ENCODE data around the gene RIPOR3. TPM values are rescaled to one million over a fixed set of nuclear protein-coding genes. Genes with fewer than 3 reads are reported as not detected.
"Not testable (repeated sequence)": the region's sequence is repeated elsewhere in the genome, so short reads cannot be mapped to it uniquely, and the experiment has no call there.

Gene RIPOR3
- total RNA-seq, 1 experiment from 2014 or later: 0.46 TPM

DNA sequence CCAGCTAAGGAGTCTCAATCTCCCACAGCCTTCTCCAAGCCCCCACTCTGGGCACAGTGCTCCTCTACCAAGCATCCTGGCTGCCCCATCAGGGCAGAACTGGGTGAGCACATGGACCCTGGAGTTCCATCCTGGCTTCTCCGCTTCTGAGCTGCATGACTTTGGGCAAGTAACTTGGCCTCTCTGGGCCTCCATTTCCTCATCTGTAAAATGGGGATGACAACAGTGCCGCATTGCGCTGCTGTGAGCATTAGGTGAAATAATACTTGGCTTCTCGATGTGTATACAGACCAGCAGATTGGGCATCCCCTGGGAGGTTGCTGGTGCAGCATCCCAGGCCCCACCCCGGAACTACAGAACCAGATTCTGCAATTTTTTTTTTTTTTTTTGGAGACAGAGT is 8.3 kb upstream of the RIPOR3 start:
- Histone ChIP-seq H4K91ac (ENCODE audit: insufficient read length, low read depth, low read length) (no peak overlapping the region), H3T11ph (ENCODE audit: low read length) (no peak overlapping the region), H4K8ac (replicated peaks; ENCODE audit: insufficient read length, low read depth, low read length) (no peak overlapping the region), H3K79me1 (ENCODE audit: insufficient read depth, low read depth, low read length, poor library complexity, severe bottlenecking) (no peaks in the 10 kb centered on the region), H3K79me2 (ENCODE audit: insufficient read depth, low read length) (no peaks in the 10 kb centered on the region), H3K56ac (ENCODE audit: insufficient read length, low read depth, low read length) (no peak overlapping the region), H3K9ac (ENCODE audit: extremely low read depth, insufficient read length, low read length) (no peak overlapping the region), H2AK5ac (ENCODE audit: insufficient read length, low read length) (no peak overlapping the region), H3K14ac (ENCODE audit: insufficient read depth, low read length) (no peak overlapping the region; the same call in 1 of the 2 replicates), H4K5ac (ENCODE audit: insufficient read length, low read depth, low read length) (no peak overlapping the region), H3K4me2 (ENCODE audit: insufficient read depth, insufficient read length, low read length) (no peak overlapping the region), H4K20me1 (ENCODE audit: control insufficient read depth, insufficient read depth, insufficient read length) (no peaks in the 10 kb centered on the region), H3K9me3 (ENCODE audit: control insufficient read depth, low read depth, low read length) (no peaks in the 10 kb centered on the region), H2BK20ac (ENCODE audit: low read depth, low read length, poor library complexity, severe bottlenecking) (no peak overlapping the region), H2BK15ac (ENCODE audit: low read depth, low read length) (0 out of 2 replicates have a peak overlapping the region, but pooled peaks have one; percentile 1), H2BK12ac (ENCODE audit: insufficient read length, low read depth, low read length) (no peak overlapping the region), H3K18ac (ENCODE audit: insufficient read length, low read depth, low read length) (no peak overlapping the region), H2BK120ac (ENCODE audit: low read depth, low read length, poor library complexity, severe bottlenecking) (no peak overlapping the region), H3K23ac (ENCODE audit: insufficient read length, low read depth, low read length) (no peak overlapping the region), H3K27ac (ENCODE audit: insufficient read length, low read depth, low read length) (no peak overlapping the region), H3K27me3 (ENCODE audit: insufficient read depth, low read length) (no peaks in the 10 kb centered on the region), H3K4ac (ENCODE audit: low read depth, low read length) (no peak overlapping the region), H2BK5ac (ENCODE audit: insufficient read length, low read length) (no peak overlapping the region), H2AFZ (ENCODE audit: low read length) (no peak overlapping the region), H3K4me1 (ENCODE audit: insufficient read depth, low read length) (peaks cover 2% of the 10 kb centered on the region; the same call in 1 of the 2 replicates), H3K23me2 (ENCODE audit: insufficient read length, low read depth, low read length, poor library complexity, severe bottlenecking) (peaks cover 2% of the 10 kb centered on the region)
- DNase-seq: no peak
- no peaks in the 10 kb centered on the region for H3K27me3 Mint-ChIP-seq (ENCODE audit: low read depth)
- H3K4me3 Mint-ChIP-seq: no peak overlapping the region
- no CpG with 5 or more reads among the region's 5 CpGs for WGBS (ENCODE audit: extremely low coverage, insufficient read length, low lambda C conversion rate)
- no peaks in the 10 kb centered on the region; a peak in 1 of 5 replicates for H3K9me3 Mint-ChIP-seq
- H3K4me1 Mint-ChIP-seq: peaks cover 21 to 32% of the 10 kb centered on the region in 2 experiments
- TF ChIP-seq, protein P1, sequence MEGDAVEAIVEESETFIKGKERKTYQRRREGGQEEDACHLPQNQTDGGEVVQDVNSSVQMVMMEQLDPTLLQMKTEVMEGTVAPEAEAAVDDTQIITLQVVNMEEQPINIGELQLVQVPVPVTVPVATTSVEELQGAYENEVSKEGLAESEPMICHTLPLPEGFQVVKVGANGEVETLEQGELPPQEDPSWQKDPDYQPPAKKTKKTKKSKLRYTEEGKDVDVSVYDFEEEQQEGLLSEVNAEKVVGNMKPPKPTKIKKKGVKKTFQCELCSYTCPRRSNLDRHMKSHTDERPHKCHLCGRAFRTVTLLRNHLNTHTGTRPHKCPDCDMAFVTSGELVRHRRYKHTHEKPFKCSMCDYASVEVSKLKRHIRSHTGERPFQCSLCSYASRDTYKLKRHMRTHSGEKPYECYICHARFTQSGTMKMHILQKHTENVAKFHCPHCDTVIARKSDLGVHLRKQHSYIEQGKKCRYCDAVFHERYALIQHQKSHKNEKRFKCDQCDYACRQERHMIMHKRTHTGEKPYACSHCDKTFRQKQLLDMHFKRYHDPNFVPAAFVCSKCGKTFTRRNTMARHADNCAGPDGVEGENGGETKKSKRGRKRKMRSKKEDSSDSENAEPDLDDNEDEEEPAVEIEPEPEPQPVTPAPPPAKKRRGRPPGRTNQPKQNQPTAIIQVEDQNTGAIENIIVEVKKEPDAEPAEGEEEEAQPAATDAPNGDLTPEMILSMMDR (conservative IDR thresholded peaks at IDR 0.05): no peak
- no peak overlapping the region for H3K27ac Mint-ChIP-seq
- H3K36me3 Mint-ChIP-seq (ENCODE audit: insufficient read depth in 1 of 3, low read depth in 3 of 3): no peaks in the 10 kb centered on the region

DNA sequence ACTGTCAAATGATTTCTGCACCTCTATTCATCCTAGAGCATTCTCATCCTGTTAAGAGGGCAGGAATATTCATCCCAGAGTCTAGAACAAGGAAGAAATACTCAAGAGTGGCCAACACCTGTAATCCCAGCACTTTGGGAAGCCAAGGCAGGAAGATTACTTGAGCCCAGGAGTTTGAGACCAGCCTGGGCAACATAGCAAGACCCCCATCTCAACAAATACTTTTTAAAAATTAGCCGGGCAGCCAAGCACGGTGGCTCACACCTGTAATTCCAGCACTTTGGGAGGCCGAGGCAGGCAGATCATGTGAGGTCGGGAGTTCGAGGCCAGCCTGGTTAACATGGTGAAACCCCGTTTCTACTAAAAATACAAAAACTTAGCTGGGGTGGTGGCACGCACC is 6.9 kb upstream of the RIPOR3 start:
- H3K27ac ChIP-seq (ENCODE audit: insufficient read length, low read depth, low read length); H3K27ac Mint-ChIP-seq; H2BK20ac ChIP-seq (ENCODE audit: low read depth, low read length, poor library complexity, severe bottlenecking); H3K36me3 Mint-ChIP-seq (ENCODE audit: insufficient read depth in 1 of 3, low read depth in 3 of 3); H3K9me3 Mint-ChIP-seq; H4K20me1 ChIP-seq (ENCODE audit: control insufficient read depth, insufficient read depth, insufficient read length); H4K5ac ChIP-seq (ENCODE audit: insufficient read length, low read depth, low read length); H3K4me2 ChIP-seq (ENCODE audit: insufficient read depth, insufficient read length, low read length); H3K56ac ChIP-seq (ENCODE audit: insufficient read length, low read depth, low read length); H2BK5ac ChIP-seq (ENCODE audit: insufficient read length, low read length); H3K79me1 ChIP-seq (ENCODE audit: insufficient read depth, low read depth, low read length, poor library complexity, severe bottlenecking); H3K27me3 ChIP-seq (ENCODE audit: insufficient read depth, low read length); H2BK12ac ChIP-seq (ENCODE audit: insufficient read length, low read depth, low read length); H3K9ac ChIP-seq (ENCODE audit: extremely low read depth, insufficient read length, low read length); H2AK5ac ChIP-seq (ENCODE audit: insufficient read length, low read length); H3K79me2 ChIP-seq (ENCODE audit: insufficient read depth, low read length); H3K4me1 ChIP-seq (ENCODE audit: insufficient read depth, low read length); H2AFZ ChIP-seq (ENCODE audit: low read length); H3T11ph ChIP-seq (ENCODE audit: low read length); H3K23ac ChIP-seq (ENCODE audit: insufficient read length, low read depth, low read length); H3K4ac ChIP-seq (ENCODE audit: low read depth, low read length); DNase-seq; H3K23me2 ChIP-seq (ENCODE audit: insufficient read length, low read depth, low read length, poor library complexity, severe bottlenecking); H4K91ac ChIP-seq (ENCODE audit: insufficient read length, low read depth, low read length); H2BK120ac ChIP-seq (ENCODE audit: low read depth, low read length, poor library complexity, severe bottlenecking); H3K18ac ChIP-seq (ENCODE audit: insufficient read length, low read depth, low read length); H3K9me3 ChIP-seq (ENCODE audit: control insufficient read depth, low read depth, low read length); H4K8ac ChIP-seq (replicated peaks; ENCODE audit: insufficient read length, low read depth, low read length); H2BK15ac ChIP-seq (ENCODE audit: low read depth, low read length); H3K27me3 Mint-ChIP-seq (ENCODE audit: low read depth); H3K14ac ChIP-seq (ENCODE audit: insufficient read depth, low read length); H3K4me3 Mint-ChIP-seq: not testable (repeated sequence)
- no CpG with 5 or more reads among the region's 7 CpGs for WGBS (ENCODE audit: extremely low coverage, insufficient read length, low lambda C conversion rate)
- peaks cover 12 to 23% of the 10 kb centered on the region in 2 experiments; a peak in 3 of 4 replicates for H3K4me1 Mint-ChIP-seq
